HG03025 (cell line): ENCODE data around the gene CPB1.
A peak's percentile ranks its signal among the peaks of the same experiment; 100 is the strongest.

ENCODE experiments used
- ATAC-seq: cut with Tn5 transposase; IDR thresholded peaks from one replicate; pipeline ENCODE4 v1.9.1; 2021; ENCODE audit warnings: mild to moderate bottlenecking, moderate library complexity; ENCODE audit not compliant: unreplicated experiment, low FRiP score

The CPB1 gene

DNA sequence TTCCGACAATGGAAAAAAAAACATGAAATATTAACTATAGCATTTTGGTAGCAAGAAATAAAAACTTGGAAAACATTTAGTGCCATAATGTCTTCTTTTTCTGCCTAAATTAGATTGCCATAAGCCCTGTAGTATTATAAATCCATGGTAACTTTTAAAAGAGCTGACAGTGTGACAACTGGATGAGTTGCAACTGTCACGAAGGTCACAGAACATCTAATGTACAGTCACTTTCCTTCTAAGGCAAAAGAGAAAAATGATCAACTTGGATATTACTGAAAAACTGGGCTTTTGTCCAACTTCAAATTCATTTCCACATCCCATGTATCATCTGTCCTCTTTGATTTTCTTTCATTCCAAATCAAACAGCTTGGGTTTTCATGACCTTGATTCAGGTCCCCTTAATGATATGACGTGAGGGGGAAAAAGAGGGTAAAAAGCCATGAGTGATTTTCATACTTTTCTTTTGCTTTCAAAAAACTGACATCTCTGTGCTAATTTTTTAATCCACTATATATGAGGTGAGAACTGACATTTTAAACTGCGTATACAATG is 602 bp downstream of the CPB1 start:
- ATAC-seq, result no peak

GRCh38 chr3:148829926-148830325 is 2.3 kb downstream of the CPB1 start:
- no peak for ATAC-seq

DNA sequence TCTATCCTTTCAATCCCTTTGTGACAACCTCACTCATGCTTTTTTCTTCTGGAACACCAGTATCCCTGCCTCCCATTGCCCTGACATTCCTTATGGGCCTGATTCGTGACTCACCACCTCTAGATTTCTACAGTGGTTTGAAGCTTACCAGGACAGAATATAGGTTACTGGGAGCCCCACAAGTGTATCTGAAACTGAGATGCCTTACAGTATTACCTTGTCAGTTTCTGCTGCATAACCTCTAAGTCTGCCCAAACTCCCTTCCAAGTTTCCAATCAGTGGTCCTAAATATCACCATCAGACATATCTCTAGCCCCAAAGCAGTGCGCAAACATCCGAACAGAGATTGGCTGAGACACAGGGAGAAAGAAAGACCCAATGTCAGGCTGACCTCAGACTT is 5.6 kb downstream of the CPB1 start:
- no peak for ATAC-seq

DNA sequence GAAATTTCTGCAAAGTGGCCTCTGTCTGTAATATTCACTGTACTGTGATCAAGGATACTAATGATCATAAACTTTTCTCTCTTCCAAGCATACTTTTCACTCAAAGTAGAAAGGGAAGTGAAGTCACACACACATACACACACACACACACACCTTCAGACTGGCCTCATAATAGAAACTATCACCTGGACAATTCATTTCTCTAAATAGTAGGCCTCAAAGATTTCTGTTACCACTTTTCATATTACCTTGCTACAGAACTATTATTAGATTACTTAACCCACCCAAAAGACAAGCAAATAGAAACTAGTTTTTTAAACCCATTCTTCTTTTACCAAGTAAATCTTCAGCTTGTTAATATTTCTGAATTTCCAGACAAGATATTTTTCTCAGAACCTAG is 12.2 kb downstream of the CPB1 start:
- peak; percentile 88 for ATAC-seq

DNA sequence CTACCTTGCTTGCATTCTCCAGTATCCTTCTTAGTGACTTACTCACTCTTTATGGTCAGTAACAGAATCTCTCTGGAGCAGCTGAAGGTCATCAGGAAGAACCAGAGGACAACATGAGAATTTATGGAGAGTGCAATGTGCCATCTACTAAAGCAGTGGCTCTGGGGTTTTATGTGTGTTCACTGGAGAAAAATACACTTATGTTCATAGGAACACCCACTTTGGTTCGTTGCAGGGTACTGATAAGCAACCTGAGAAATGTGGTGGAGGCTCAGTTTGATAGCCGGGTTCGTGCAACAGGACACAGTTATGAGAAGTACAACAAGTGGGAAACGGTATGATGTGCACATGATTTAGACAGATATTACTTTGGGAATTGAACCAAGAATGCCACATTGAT is 12.8 kb downstream of the CPB1 start:
- peak; percentile 3 for ATAC-seq

DNA sequence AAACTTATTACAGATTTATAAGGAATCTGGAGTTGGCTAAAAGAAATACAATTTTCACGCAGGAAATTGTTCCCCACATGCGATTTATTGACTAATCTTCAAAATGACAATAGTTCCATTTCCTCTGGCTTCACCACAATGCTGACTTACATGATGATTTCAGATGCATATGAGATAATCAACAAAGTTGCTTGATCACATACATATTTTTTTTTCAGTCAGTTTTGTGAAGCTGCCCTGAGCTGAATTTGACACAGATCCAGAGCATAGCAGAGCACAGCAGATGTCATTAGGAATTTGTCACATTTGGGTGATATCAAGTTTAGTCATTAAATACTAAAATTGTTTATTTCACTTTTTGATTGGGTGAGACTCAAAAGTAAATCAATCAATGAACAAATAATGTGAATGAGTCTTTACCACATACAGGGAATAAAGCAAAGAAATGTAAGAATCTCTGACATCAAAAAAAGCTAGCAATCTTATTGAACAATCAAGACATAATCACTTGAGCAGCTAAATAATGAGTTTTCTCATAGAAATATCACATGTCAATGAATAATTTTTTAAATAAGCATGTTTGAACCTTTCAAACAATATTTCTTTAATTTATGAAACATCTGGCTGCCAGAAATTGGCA is 18.3 kb downstream of the CPB1 start:
- ATAC-seq, result no peak

DNA sequence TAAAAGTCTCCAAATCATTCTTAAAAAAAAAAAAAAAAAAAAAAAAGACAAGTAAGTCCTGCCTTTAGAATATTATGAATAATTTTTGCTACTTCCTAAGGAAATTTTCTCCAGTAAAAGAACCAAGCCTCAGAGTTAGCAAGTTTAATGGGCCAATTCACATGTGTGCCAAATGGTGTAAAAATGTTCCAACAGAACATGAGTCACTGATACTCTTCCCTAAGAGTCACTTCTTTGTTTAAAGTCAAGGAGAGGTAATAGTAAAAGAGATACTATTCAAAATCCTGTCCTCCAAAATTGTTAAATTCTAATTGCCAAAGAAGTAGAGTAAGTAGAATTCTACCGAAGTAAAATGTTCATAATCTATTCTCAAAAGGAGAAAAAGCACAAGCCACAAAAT is 19.7 kb downstream of the CPB1 start:
- ATAC-seq, result no peak

- no peak for ATAC-seq
Observed at GRCh38 chr3:148848410-148848809, 20.8 kb downstream of the CPB1 start.

DNA sequence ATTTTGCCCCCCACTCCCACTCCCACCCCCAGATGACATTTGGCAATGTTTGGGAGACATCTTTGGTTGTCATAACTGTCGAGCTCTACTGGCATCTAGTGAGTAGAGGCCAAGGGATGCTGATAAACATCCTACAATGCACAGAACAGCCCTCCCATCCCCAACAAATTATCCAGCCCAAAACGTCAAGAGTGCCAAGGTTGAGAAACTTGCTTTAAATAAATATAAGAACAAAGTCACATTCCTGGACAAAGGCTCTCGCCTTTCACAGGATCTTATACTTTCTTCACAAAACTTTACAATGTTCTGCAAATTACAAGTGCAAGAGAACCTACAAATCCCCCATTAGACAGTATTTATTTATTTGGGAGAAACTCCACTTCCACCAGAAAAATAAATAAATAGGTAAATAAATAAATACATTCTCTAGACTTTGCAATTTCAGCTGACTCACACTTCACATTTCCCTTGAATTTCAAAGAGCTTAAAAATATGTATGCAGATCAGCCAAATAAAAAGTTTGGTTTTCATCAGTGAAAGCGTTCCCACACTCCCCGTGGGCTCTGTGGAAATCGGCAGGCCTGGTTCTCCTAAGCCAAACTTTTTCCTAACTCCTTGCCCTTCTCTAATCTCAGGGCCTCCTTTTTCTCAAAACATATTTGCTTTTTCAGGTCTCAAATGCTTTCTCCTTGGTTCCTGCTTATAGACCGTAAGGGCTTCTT is 24.8 kb downstream of the CPB1 start:
- ATAC-seq, result no peak

DNA sequence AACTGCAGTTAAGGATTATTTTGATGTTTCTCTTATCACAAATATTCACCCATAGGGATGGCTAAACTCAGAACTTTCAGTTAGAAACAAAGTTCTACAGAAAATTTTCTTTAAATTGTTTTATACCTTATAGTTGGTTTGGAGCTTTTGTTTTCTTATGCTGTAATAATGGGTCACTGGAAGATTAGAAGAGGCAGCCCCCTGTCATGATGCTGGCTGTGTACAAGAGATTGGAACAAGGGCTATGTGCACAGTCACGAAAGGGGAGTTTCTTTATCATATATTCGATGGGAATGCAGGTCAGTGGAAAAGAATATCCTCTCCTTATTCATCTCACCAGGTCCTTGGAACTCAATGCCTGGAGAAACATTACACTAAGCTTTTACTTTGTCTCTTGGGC is 25.5 kb downstream of the CPB1 start:
- no peak for ATAC-seq

DNA sequence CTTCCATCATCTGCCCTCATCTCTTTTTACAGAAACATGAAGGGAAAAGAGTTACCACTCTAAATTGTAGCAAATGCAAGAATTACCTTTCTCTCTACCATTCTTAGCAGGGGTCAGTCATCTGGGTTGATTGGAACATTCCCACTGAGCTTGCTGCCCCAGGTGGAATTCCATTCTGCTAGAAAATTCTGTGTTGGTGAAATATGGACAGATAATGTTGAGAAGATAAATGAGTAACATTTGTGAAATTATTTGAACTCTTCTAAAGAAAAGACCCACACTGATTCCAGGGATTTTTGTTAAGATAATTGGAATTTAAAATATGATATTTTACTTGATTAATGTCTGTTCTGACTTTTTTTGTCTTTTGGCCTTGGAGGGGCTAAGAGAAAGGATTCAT is 26.4 kb downstream of the CPB1 start:
- no peak for ATAC-seq

GRCh38 chr3:148856384-148856783 is 28.8 kb downstream of the CPB1 start:
- ATAC-seq, result no peak

DNA sequence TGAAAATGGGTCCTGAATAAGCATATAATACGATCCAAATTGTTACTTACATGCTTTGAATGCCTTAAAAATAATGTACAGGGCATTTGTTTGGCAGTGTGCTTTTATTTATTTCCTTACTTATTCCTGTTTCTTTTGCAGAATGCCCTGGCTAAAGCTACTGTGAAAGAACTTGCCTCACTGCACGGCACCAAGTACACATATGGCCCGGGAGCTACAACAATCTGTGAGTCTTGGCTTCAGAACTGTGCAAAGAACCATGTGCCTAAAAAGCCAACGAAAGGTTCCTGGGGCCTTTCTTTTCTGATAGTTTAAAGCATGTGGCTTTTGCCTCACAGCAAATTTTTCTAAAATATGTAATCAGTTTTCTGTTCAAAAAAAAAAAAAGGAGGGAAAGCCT is 29.7 kb downstream of the CPB1 start:
- no peak for ATAC-seq

DNA sequence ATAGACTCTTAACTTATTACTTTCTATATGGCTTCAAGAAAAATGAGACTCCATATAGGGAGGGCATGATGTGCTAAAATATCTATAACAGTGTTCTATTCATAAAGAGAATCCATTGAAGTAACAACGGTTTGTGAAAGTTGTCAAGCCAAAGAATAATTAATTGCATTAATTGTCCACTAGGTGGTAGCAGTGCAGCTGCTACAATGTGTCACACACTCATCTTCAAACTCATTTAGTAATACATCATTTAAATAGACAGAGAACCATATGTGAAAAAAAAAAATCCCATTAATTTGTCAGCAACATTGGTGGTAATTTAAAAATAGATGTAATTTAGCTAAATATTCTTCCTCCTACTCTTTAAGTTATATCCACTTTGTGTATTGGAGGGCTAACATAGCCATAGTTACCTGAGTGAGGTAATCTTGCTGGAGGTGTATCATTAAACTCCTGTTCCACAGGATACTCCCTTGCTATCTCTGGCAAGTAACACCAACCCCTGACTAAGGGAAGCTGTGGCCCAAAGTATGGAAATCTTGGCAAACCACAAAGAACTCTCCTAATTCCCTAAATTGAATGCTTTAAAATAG is 33.8 kb downstream of the CPB1 start:
- ATAC-seq, result peak; percentile 71

DNA sequence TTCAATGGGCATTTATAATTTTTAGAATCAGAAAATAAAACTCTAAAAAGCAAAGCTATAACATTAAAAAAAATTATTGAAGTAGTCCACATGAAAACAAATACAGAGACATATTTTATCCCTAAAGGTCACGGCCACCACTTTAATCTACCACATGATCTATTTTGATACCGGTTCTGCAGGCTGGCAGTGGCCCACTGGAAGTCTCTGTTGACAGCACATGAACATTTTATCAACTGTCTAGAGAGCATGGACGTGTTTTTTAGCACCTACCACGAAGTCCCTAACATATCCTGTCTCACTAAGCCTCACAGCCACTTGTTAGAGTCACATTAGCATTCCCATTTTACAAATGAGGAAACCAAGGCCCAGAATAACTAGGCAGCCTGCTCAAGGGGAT is 35.7 kb downstream of the CPB1 start:
- no peak for ATAC-seq

DNA sequence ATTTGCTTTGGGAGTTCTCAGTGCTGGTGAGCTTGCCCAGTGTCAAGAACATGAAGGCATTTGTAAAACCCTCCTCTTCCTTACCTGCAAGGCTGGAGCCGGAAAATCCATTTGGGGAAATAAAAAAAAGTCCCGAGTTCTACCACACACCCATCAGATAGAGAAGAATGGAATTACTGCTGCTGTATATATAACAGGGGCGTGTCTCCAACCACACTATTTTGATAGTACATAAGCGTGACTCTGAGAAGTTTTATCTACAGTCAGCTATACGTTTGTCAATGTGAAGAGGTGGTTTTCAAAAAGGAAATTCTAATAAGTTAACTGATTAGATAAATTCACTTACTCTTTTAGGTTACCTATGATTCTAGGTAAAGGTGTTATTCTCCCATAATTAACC is 36.2 kb downstream of the CPB1 start:
- ATAC-seq, result no peak

- no peak for ATAC-seq
Observed at GRCh38 chr3:148865049-148865448, 37.4 kb downstream of the CPB1 start, which contains the start of gene CPA3. CPA3 (plus strand) TSS chr3:148865296; CDS start chr3:148865308, 12 bp downstream.

- ATAC-seq, result no peak
Observed at GRCh38 chr3:148866261-148866660, 38.6 kb downstream of the CPB1 start.

- ATAC-seq, result no peak
Observed at GRCh38 chr3:148873270-148873927, 45.8 kb downstream of the CPB1 start.

DNA sequence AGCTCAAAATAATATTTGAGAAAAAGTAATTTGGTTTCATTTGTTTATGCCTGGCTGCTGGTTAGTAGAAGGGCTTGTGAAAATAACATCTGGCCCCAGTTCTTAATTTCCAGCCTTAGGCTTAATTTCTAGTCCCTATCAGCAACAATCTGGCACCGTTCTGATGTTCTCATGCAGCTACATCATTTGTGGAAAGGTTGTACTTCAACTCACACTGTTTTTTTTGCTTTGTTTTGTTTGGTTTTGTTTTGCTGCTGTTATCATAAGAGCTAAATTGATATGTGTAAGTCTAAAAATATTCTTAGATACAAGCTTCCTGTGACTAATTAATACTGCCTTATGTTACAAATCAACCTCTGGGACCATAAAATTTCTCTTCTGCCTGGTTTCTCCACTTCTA is 46.4 kb downstream of the CPB1 start:
- no peak for ATAC-seq

- ATAC-seq, result no peak
Observed at GRCh38 chr3:148878095-148878494, 50.5 kb downstream of the CPB1 start.
